Frontal cortex (tissue), 1 donor: Measurements from ENCODE around the gene CAPN13. TPM values are rescaled to one million over a fixed set of nuclear protein-coding genes. Genes with fewer than 3 reads are reported as not detected.

Source experiments
- small RNA-seq: library from RNA; depleted of rRNA; stranded (forward); fragments of <200 nt; gene quantifications from one replicate; pipeline ENCODE3, GENCODE V24; 2014
- total RNA-seq: library from RNA; depleted of rRNA; stranded (reverse); fragments of >200 nt; gene quantifications from one replicate; pipeline ENCODE4 v1.2.3, GENCODE V29; 2014

CAPN13 gene
- total RNA-seq, 1 donor from 2014 or later = not detected

Small RNAs within 50 kb of the gene (small RNA-seq; reads per million reads assigned to genes)
- gene AC092569.1 = not detected
